OCI-LY3 (cell line): ENCODE measurements around the gene PITRM1.

Experiments used
- H2AFZ ChIP-seq: fragments of 200-600, 300-600 bp; shearing (Covaris generic); 2 replicates; pipeline ENCODE4 v1.6.0; 2014; ENCODE audit warnings: antibody characterized with exemption, low read depth, low read length
- H3K27ac ChIP-seq: fragments of 200-600, 300-600 bp; sonication (generic); 2 replicates; pipeline ENCODE4 v1.5.1; 2014; ENCODE audit warnings: mild to moderate bottlenecking, low read length, moderate library complexity, mixed read lengths
- H3K27me3 ChIP-seq: fragments of 200-600, 300-600 bp; sonication (generic); 2 replicates; pipeline ENCODE4 v1.6.1; 2014; ENCODE audit warnings: low read depth, low read length, mixed read lengths
- H3K36me3 ChIP-seq: fragments of 200-600, 300-600 bp; sonication (generic); replicated peaks from 2 replicates; pipeline ENCODE3; 2014; ENCODE audit warnings: low read depth, low read length, mixed read lengths
- H3K4me1 ChIP-seq: fragments of 300-600, 200-600 bp; sonication (generic); 2 replicates; pipeline ENCODE4 v1.6.1; 2014; ENCODE audit warnings: low read length, mixed read lengths
- H3K4me2 ChIP-seq: fragments of 200-600, 300-600 bp; sonication (generic); 2 replicates; pipeline ENCODE4 v1.6.1; 2014; ENCODE audit warnings: low read length, mixed read lengths
- H3K4me3 ChIP-seq: fragments of 300-600, 200-600 bp; sonication (generic); 2 replicates; pipeline ENCODE4 v1.5.1; 2014; ENCODE audit warnings: antibody characterized with exemption, mild to moderate bottlenecking, low read length, moderate library complexity
- H3K79me2 ChIP-seq: fragments of 300-600, 200-600 bp; shearing (Covaris generic); 2 replicates; pipeline ENCODE4 v1.6.1; 2014; ENCODE audit warnings: mild to moderate bottlenecking, low read length, mixed read lengths
- H3K9ac ChIP-seq: fragments of 300-600, 200-600 bp; shearing (Covaris generic); 2 replicates; pipeline ENCODE4 v1.6.0; 2014; ENCODE audit warnings: mild to moderate bottlenecking, low read length, moderate library complexity
- H3K9me3 ChIP-seq: fragments of 200-600, 300-600 bp; shearing (Covaris generic); 2 replicates; pipeline ENCODE4 v1.6.1; 2014; ENCODE audit warnings: low read length, mixed read lengths; ENCODE audit not compliant: insufficient read depth
- H4K20me1 ChIP-seq: fragments of 200-600, 300-600 bp; sonication (generic); 2 replicates; pipeline ENCODE4 v1.6.1; 2016; ENCODE audit warnings: low read length, mixed read lengths; ENCODE audit not compliant: insufficient read depth
- EZH2phosphoT487 ChIP-seq: fragments of 200-600 bp; shearing (Covaris generic); IDR thresholded peaks from 2 replicates; pipeline ENCODE4 v1.6.1; 2018; ENCODE audit warnings: antibody characterized with exemption, mixed run types, low read depth
- TF ChIP-seq, protein P1 (sequence below): fragments of 200-600, 300-600 bp; sonication (generic); IDR thresholded peaks from 2 replicates; pipeline ENCODE4 v1.5.1; 2014; ENCODE audit warnings: antibody characterized with exemption, low read length, low read depth

The PITRM1 gene

DNA sequence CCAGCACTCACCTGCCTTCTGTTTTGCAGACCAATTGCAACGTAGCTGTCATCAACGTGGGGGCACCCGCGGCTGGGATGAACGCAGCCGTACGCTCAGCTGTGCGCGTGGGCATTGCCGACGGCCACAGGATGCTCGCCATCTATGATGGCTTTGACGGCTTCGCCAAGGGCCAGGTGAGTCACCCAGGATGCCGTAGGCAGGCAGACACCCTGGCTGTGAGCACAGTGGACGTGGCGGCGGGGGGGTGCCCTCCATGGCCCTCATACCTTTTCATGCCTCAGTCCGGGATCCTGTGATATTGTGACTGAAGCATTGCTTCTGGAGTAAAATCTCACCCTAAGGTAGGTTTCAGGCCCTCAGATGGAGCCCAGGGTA lies 59.2 kb downstream of the PITRM1 start:
- H3K36me3 ChIP-seq = peaks cover 52% of the 10 kb centered on the region
- H3K9me3 ChIP-seq = no peaks in the 10 kb centered on the region
- no peak overlapping the region for H2AFZ ChIP-seq
- H3K9ac ChIP-seq = no peak overlapping the region
- H3K27me3 ChIP-seq = no peaks in the 10 kb centered on the region
- H3K4me3 ChIP-seq = no peak overlapping the region
- 0 out of 2 replicates have a peak, but pooled peaks cover 8% of the 10 kb centered on the region for H4K20me1 ChIP-seq
- no peak overlapping the region for H3K27ac ChIP-seq
- TF ChIP-seq, protein P1, sequence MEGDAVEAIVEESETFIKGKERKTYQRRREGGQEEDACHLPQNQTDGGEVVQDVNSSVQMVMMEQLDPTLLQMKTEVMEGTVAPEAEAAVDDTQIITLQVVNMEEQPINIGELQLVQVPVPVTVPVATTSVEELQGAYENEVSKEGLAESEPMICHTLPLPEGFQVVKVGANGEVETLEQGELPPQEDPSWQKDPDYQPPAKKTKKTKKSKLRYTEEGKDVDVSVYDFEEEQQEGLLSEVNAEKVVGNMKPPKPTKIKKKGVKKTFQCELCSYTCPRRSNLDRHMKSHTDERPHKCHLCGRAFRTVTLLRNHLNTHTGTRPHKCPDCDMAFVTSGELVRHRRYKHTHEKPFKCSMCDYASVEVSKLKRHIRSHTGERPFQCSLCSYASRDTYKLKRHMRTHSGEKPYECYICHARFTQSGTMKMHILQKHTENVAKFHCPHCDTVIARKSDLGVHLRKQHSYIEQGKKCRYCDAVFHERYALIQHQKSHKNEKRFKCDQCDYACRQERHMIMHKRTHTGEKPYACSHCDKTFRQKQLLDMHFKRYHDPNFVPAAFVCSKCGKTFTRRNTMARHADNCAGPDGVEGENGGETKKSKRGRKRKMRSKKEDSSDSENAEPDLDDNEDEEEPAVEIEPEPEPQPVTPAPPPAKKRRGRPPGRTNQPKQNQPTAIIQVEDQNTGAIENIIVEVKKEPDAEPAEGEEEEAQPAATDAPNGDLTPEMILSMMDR = no peak
- no peak for TF ChIP-seq EZH2phosphoT487
- no peak overlapping the region for H3K4me2 ChIP-seq
- H3K79me2 ChIP-seq = no peaks in the 10 kb centered on the region
- no peaks in the 10 kb centered on the region for H3K4me1 ChIP-seq

DNA sequence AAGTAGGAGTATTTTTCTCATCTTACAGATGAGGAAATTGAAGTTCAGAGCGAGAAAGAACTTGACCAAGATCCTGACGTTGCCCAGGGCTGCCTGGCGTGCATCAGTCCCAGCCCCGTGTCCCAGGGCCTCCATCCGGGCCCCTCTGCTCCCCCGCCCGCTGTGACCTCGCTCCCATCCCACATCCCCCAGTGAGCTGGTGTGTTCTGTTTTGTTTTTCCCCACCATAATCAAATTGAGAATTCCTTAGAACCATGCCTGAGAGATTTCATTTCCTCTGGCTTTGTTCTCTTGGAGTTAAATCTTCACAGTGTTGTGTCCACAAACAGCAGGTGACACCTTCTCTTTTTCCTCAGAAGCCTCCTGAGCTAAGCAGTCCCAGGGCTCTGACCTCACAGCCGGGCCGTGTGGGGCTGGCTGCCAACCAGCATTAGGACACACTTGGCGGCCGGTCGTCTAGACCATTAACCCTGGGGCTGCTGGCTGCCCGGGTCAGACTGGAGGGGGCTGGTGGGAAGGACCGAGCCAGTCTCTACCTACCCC lies 60.9 kb downstream of the PITRM1 start:
- H3K36me3 ChIP-seq = peaks cover 55% of the 10 kb centered on the region
- no peak overlapping the region for H3K9ac ChIP-seq
- no peak overlapping the region for H3K4me3 ChIP-seq
- H3K79me2 ChIP-seq = no peaks in the 10 kb centered on the region
- H2AFZ ChIP-seq = no peak overlapping the region
- H3K27me3 ChIP-seq = no peaks in the 10 kb centered on the region
- no peak overlapping the region for H3K27ac ChIP-seq
- no peaks in the 10 kb centered on the region for H3K9me3 ChIP-seq
- H4K20me1 ChIP-seq = 0 out of 2 replicates have a peak, but pooled peaks cover 8% of the 10 kb centered on the region
- no peak overlapping the region for H3K4me2 ChIP-seq
- TF ChIP-seq, protein P1 = no peak
- TF ChIP-seq EZH2phosphoT487 = no peak
- H3K4me1 ChIP-seq = no peaks in the 10 kb centered on the region

DNA sequence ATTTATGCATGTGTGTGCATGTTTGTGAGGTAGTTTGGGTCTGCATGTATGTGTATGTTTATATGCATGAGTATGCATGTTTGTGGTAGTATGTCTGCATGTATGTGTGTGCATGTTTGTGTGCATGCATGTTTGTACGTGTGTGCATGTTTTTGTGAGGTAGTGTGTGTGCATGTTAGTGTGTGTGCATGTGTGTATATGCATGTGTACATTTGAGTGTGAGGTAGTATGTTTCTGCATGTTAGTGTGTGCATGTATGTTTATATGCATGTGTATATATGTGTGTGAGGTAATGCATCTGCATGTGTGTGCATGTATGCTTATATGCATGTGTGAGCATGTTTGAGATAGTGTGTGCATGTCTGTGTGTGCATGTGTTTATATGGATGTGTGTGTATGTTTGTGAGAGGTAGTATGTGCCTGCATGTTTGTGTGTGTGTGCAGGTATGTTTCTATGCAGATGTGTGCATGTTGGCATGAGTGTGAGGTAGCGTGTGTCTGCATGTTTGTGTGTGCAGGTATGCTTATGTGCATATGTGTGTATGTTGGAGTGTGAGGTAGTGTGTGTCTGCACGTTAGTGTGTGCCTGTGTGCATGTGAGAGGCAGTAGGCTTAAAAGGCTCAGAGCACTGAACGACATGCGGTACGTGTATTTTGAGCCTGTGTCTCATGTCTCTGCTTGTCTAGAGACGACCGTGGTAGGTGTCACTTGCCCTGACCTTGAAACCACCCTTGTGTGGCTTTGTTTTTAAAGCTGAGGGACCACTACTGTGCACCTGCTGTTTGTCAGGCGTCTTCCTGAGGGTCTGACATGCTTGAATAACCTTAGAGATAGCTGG lies 61.6 kb downstream of the PITRM1 start:
- H3K27ac ChIP-seq = no peak overlapping the region
- no peaks in the 10 kb centered on the region for H3K79me2 ChIP-seq
- H3K4me3 ChIP-seq = no peak overlapping the region
- no peak overlapping the region for H3K9ac ChIP-seq
- no peaks in the 10 kb centered on the region for H3K9me3 ChIP-seq
- H3K4me2 ChIP-seq = no peak overlapping the region
- H3K4me1 ChIP-seq = no peaks in the 10 kb centered on the region
- no peak overlapping the region for H2AFZ ChIP-seq
- no peaks in the 10 kb centered on the region for H3K27me3 ChIP-seq
- peaks cover 50% of the 10 kb centered on the region for H3K36me3 ChIP-seq
- no peak for TF ChIP-seq EZH2phosphoT487
- TF ChIP-seq, protein P1 = no peak
- 0 out of 2 replicates have a peak, but pooled peaks cover 8% of the 10 kb centered on the region for H4K20me1 ChIP-seq

DNA sequence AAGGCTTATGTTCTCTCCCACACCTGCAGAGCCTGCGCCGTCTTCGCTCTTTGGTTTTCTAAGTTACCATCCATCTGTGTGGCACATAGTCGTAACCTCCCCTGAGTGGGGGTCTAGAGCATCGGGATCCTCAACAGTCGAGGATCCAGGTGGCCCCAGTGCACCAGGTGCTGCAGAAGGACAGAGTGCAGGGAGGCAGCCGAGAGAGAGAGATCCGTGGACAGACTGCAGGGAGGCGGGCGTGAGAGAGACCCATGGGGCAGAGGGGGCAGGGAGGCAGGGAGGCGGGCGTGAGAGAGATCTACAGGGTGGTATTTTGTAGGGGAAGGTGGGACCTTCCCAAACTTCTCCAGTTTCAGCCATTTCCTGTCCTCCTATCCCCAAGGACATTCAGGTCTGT lies 62.9 kb downstream of the PITRM1 start:
- H4K20me1 ChIP-seq = 0 out of 2 replicates have a peak, but pooled peaks cover 8% of the 10 kb centered on the region
- H3K36me3 ChIP-seq = peaks cover 54% of the 10 kb centered on the region
- TF ChIP-seq EZH2phosphoT487 = no peak
- TF ChIP-seq, protein P1 = no peak
- no peaks in the 10 kb centered on the region for H3K4me1 ChIP-seq
- no peaks in the 10 kb centered on the region for H3K9me3 ChIP-seq
- H3K4me3 ChIP-seq = no peak overlapping the region
- H3K9ac ChIP-seq = no peak overlapping the region
- no peak overlapping the region for H3K4me2 ChIP-seq
- H3K27ac ChIP-seq = no peak overlapping the region
- H3K79me2 ChIP-seq = no peaks in the 10 kb centered on the region
- H2AFZ ChIP-seq = no peak overlapping the region
- H3K27me3 ChIP-seq = no peaks in the 10 kb centered on the region
